Ramos (cell line): ENCODE data around the gene MON1A.

Experiments used
- in situ Hi-C: fragments of 300-500 bp; cut with MboI; formaldehyde crosslinking; loops from one replicate; pipeline ENCODE4 v1.14.3; 2022; ENCODE audit warnings: low sequenced_read_pairs; ENCODE audit not compliant: unreplicated experiment

Gene MON1A

GRCh38 chr3:49896345-49896744 is 33.3 kb downstream of the MON1A start:
- in situ Hi-C loops, result no loop called here

DNA sequence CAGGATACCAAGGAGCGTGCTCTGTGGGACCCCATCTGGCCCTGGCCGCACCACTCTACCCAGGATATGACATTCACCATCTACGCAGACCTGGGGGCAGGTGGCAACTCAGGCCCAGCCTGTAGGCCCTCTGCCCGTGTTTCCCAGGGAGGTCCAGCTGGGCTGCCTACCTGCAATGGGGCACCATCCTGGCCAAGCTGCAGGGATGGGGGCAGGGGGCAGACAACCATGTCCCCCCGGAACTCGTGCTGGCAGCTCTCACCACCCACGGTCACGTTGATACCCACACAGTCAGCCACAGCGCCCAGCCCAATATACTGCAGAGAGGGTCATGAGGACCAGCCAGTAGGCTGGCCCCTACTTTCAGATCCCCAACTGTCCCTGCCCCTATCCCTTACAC is 33.8 kb downstream of the MON1A start:
- in situ Hi-C loops, result no loop called here

- in situ Hi-C loops, result no loop called here
Observed at GRCh38 chr3:49889296-49889695, 40.3 kb downstream of the MON1A start.

- in situ Hi-C loops, result no loop called here
Observed at GRCh38 chr3:49886922-49887265, 42.7 kb downstream of the MON1A start.

GRCh38 chr3:49883998-49884397 is 45.6 kb downstream of the MON1A start:
- in situ Hi-C loops, result no loop called here

GRCh38 chr3:49882166-49882565 is 47.4 kb downstream of the MON1A start:
- in situ Hi-C loops, result no loop called here

- in situ Hi-C loops, result no loop called here
Observed at GRCh38 chr3:49880581-49881315, 48.9 kb downstream of the MON1A start.

- in situ Hi-C loops, result no loop called here
Observed at GRCh38 chr3:49879721-49880120, 49.9 kb downstream of the MON1A start.

- in situ Hi-C loops, result no loop called here
Observed at GRCh38 chr3:49878686-49879085, 50.9 kb downstream of the MON1A start.

DNA sequence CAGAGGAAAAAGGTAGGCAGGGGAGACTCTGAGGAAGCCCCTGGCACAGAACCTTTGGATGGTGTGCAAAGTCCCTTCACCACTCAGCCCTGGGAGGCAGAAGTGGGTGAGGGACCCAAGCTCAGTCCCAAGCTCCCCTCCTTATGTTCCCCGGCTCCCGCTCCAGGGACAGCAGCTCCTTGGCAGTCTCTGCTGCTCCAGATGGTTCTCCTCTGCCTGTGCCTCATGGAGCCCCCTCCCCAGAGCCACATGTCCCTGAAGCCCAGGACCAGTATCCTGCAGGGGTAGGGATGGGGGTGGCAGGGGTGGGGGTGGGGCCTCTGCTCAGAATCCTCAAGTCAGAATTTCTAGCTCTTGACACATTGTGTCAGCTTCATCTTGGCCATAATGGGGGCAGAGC is 51.9 kb downstream of the MON1A start:
- in situ Hi-C loops, result no loop called here

DNA sequence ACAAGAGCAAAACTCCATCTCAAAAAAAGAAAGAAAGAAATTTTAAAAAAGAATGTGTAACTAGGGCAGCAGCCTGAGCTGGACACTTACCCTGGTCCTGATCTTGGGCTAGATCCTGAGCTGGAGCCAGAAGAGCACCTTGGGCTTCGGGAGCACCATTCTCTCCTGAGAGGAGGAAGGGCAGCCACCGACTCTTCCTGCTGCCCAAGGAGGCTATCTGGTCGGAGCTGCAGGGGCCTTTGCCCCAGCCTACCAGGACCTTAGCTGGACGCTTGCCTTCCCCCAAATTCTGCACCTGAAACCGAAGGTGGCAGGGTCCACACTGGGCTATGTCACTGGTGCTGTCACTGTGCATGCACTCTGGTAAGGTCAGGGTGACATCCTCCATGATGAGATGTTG is 53.0 kb downstream of the MON1A start:
- in situ Hi-C loops, result no loop called here

GRCh38 chr3:49873623-49874022 is 56.0 kb downstream of the MON1A start:
- in situ Hi-C loops, result no loop called here

DNA sequence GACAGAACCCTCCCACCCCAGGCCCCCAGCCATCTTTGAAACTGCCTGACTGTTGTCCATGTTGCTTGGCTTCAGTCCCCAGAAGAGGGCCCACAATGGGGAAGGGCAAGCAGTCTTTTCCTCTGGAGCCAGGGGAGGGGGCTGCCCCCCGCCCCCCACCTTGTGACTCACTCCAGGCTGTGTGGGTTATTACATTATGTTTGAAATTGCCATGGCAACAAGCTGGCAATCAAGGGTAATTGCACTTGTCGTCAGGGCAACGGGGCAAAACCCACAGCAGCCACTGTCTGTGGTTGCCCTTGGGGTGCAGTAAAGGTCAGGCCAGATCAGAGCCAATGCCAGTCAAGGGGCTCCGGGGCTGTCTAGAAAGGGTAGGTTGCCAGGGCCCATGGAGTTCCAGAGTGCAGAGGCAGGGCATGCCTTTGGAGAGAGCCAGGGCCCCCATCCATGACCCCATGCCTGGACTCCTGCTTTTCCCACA is 56.8 kb downstream of the MON1A start:
- in situ Hi-C loops, result no loop called here

- in situ Hi-C loops, result no loop called here
Observed at GRCh38 chr3:49871531-49872153, 58.0 kb downstream of the MON1A start.

- in situ Hi-C loops, result no loop called here
Observed at GRCh38 chr3:49869525-49870126, 60.0 kb downstream of the MON1A start, which contains the start of gene CAMKV. Gene CAMKV (minus strand): TSS chr3:49869906. CDS start chr3:49862388, 7,518 bp downstream.

GRCh38 chr3:49868862-49869466 is 60.6 kb downstream of the MON1A start:
- in situ Hi-C loops, result no loop called here

GRCh38 chr3:49867871-49868321 is 61.7 kb downstream of the MON1A start:
- in situ Hi-C loops, result no loop called here

DNA sequence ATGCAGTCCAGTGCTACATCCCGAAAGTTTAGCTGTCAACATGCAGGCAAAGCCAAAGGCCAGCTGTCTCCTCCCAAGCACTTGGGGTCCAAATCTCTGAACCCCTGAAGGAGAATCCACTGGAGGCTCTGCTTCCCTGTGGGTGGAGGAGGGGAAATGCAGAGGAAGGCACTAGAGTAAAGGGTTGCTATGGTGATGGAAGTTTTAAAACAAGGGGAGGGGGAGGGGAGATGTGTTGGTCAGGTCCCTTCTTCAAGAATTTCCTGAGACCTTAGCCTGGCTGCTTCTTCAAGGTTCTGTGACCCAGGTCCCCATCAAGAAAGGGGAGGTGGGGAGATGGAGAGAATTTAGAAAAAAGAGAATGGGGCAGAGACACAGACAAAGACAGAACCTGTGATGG is 62.2 kb downstream of the MON1A start:
- in situ Hi-C loops, result no loop called here

- in situ Hi-C loops, result no loop called here
Observed at GRCh38 chr3:49865198-49865784, 64.3 kb downstream of the MON1A start.

- in situ Hi-C loops, result no loop called here
Observed at GRCh38 chr3:49864505-49864904, 65.1 kb downstream of the MON1A start.
